Subcutaneous adipose tissue (tissue), 4 donors: ENCODE measurements around the gene GUCA1A. TPM values are rescaled to one million over a fixed set of nuclear protein-coding genes. Genes with fewer than 3 reads are reported as not detected.

Experiments
- total RNA-seq, 4 donors: library from RNA; depleted of rRNA; stranded (reverse); fragments of >200 nt; gene quantifications; one replicate each; pipeline ENCODE4 v1.1.0, GENCODE V29; 2016
- TF ChIP-seq, protein P1 (sequence below): fragments of 450-650 bp; IDR thresholded peaks from one replicate; pipeline ENCODE4 v1.5.1; 2016; ENCODE audit warnings: low read depth, mild to moderate bottlenecking, control low read depth, antibody characterized with exemption, moderate library complexity

GUCA1A gene
- total RNA-seq, 4 donors from 2014 or later: not detected

DNA sequence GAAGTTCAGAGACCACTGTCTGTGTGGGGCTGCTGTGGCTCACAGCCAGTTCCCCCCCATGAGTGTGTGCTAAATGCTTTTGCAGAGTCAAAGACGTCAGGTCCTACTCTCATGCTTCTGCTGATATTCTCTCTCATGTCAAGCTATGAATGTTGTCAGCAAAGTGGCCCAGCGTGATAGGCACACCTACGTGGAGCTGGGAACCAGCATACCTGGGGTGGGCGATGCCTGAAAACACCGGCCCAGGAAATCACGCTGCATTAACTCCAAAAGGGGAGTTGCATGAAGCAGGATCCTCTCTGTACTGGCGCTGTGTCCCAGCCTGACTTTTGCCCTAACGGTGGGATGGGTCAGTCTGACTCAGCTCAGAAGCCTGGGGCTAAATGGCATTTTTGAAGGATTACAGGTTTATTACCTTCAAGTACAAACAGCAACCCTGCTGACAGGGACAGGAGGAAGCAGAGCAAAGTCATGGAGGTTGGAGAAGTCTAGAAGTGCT lies 53.5 kb downstream of the GUCA1A start:
- TF ChIP-seq, protein P1, sequence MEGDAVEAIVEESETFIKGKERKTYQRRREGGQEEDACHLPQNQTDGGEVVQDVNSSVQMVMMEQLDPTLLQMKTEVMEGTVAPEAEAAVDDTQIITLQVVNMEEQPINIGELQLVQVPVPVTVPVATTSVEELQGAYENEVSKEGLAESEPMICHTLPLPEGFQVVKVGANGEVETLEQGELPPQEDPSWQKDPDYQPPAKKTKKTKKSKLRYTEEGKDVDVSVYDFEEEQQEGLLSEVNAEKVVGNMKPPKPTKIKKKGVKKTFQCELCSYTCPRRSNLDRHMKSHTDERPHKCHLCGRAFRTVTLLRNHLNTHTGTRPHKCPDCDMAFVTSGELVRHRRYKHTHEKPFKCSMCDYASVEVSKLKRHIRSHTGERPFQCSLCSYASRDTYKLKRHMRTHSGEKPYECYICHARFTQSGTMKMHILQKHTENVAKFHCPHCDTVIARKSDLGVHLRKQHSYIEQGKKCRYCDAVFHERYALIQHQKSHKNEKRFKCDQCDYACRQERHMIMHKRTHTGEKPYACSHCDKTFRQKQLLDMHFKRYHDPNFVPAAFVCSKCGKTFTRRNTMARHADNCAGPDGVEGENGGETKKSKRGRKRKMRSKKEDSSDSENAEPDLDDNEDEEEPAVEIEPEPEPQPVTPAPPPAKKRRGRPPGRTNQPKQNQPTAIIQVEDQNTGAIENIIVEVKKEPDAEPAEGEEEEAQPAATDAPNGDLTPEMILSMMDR: no peak

DNA sequence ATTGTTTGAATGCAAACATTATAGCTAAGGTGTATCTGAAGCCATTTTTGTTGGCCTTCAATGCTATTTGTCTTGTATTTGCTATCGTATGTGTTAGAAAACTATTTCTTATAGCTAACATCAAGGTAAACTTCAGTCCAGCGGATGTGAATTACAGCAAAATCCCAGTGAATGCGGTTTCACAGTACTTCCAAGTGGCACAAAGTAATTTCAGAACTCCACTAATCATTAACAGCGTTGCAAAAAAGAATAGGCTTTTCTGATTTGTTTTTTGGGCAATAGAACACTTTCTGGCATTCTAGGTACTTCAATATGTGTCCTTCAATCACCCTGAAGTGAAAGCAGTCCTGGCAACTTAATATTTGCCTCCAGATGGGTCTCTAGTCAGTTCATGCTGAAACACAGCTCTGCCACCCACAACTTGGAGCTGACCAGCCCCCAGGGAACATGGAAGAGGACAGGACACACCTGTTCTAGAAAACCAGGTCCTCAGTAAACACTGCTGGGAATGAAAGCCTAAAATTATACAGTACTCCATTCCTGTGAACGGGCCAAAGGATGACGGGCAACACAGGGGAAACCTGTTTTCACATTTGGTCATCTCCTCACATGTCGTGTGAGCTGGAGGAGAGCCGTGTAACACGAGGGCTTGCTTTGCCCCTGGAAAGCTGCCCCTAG lies 54.1 kb downstream of the GUCA1A start:
- TF ChIP-seq, protein P1: no peak

DNA sequence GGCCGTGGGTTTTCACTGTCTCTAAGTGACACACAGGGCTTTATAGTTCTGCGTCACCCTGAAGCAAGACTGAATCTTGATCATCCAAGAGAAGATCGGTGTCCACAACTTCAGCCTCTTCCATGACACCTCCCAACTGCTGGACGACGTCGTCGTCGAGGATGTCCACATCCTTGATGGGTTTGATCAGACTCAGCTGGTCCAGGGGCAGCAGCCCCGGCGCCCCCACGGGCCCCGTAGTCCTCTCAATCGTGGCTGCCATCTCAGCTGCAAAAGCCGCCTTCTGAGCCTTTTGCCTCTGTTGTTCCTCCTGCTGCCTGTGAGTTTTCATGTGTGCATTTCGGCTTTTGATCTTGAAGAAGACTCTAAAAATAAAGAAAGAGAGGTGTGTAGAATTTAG lies 55.1 kb downstream of the GUCA1A start:
- TF ChIP-seq, protein P1: no peak

Other genes starting within 250 kb of the GUCA1A start
- 100 to 1,000 TPM in 3 of 4 donors, 10 to 100 TPM in 1; 75.2 to 153 (median 130) TPM for gene CCND3, start 231.6 kb upstream of the GUCA1A start, total RNA-seq
- gene TAF8, start 122.8 kb upstream of the GUCA1A start, total RNA-seq: 10 to 100 TPM; 22.7 to 48.8 (median 26.1) TPM
- 1 to 10 TPM; 1.3 to 5.3 (median 2.6) TPM for gene C6orf132, start 30.7 kb upstream of the GUCA1A start, total RNA-seq
- gene GUCA1B, start 21.6 kb downstream of the GUCA1A start, total RNA-seq: 1 to 10 TPM in 3 of 4 donors, not detected in 1; 1.0 to 4.7 (median 2.4) TPM
- 10 to 100 TPM; 29.1 to 35.6 (median 31.9) TPM for gene MRPS10, start 44.5 kb downstream of the GUCA1A start, total RNA-seq